Measurements from ENCODE around the gene ACADVL. TPM values are rescaled to one million over a fixed set of nuclear protein-coding genes. Genes with fewer than 3 reads are reported as not detected.
"Not testable (repeated sequence)": the region's sequence is repeated elsewhere in the genome, so short reads cannot be mapped to it uniquely, and the experiment has no call there.

The ACADVL gene
- total RNA-seq, 1 experiment from 2014 or later: 558 TPM

DNA sequence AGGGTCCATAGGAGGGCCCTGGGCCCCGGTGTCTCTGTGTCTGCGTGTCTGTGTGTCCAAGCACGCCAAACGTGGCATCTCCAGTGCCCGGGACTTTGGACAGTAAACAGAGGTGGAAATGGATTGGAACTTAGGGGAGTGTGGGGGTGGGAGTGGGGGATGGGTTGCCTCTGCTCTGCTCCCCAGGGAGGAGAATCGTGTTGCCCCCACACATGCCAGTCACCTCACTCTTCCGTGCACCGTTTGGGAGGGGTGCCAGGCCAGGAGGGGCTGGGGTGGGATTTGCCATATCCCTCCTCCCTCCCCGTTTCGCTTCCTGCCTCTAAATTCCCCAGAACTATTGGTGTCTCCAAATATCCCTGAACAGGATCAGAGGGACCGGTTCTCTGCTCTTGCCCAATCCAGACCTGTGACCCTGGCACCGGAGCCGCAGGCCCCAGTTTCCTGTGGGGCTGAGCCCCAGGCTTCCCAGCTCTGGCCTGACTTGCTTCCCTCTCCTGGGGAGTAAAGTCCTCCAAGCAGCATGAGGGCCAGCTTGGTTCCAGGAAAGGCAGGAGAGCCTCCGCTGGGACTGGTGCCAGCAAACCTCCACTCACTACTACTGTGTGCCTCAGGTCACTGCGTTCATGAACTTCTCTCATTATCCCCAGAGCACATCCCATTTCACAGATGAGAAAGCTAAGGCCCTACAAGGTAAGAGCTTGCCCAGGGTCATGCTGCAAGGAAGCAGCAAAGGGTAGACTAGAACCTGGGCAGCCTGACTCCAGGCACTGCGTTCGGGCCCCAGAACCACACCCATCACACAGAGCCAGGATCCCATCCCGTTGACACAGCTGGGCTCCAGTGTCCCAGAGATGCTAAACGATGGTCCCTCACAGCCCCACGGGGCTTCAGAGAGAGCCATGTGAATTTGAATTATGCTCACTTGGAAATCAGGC lies 40.2 kb upstream of the ACADVL start, which contains the start of gene ASGR1:
Gene ASGR1 (minus strand): TSS at position 54 of the 938 bp plus-strand sequence. CDS start 807 bp downstream, outside the sequence.
- intact Hi-C loops (cut with micrococcal nuclease): no loop called here
- H3K4me1 ChIP-seq (ENCODE audit: insufficient read depth, low read length): no peaks in the 10 kb centered on the region
- no peaks in the 10 kb centered on the region for H3F3A ChIP-seq (ENCODE audit: low read length, unreplicated experiment)
- H3K27ac ChIP-seq (ENCODE audit: low read length): no peak within 1 kb of the TSS
- no peaks in the 10 kb centered on the region for H3K9me2 ChIP-seq (replicated peaks; ENCODE audit: low read length)
- ChIA-PET POLR2A (ENCODE audit: unreplicated experiment) (no interaction called here), CTCF (interaction anchor here (0.7 kb wide), 1 partner anchor 35 kb away, joined by 3 read pairs; no protein-coding TSS in a partner anchor)
- ATAC-seq (no peak), DNase-seq (no peak)
- TF ChIP-seq EZH2 (IDR thresholded peaks at IDR 0.05; ENCODE audit: low read length, unreplicated experiment) (no peak), EZH2phosphoT487 (IDR thresholded peaks at IDR 0.05; ENCODE audit: borderline replicate concordance, low read length) (no peak)
- TF ChIP-seq, protein P1, sequence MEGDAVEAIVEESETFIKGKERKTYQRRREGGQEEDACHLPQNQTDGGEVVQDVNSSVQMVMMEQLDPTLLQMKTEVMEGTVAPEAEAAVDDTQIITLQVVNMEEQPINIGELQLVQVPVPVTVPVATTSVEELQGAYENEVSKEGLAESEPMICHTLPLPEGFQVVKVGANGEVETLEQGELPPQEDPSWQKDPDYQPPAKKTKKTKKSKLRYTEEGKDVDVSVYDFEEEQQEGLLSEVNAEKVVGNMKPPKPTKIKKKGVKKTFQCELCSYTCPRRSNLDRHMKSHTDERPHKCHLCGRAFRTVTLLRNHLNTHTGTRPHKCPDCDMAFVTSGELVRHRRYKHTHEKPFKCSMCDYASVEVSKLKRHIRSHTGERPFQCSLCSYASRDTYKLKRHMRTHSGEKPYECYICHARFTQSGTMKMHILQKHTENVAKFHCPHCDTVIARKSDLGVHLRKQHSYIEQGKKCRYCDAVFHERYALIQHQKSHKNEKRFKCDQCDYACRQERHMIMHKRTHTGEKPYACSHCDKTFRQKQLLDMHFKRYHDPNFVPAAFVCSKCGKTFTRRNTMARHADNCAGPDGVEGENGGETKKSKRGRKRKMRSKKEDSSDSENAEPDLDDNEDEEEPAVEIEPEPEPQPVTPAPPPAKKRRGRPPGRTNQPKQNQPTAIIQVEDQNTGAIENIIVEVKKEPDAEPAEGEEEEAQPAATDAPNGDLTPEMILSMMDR (conservative IDR thresholded peaks at IDR 0.05; ENCODE audit: low read depth, low read length): no peak
- H3K36me3 ChIP-seq (ENCODE audit: low read depth, low read length): no peaks in the 10 kb centered on the region
- peak within 1 kb of the TSS; percentile 77 for H3K4me3 ChIP-seq (ENCODE audit: low read length)
- H3K4me2 ChIP-seq (ENCODE audit: low read length): peak within 1 kb of the TSS; percentile 98
- no peaks in the 10 kb centered on the region for H3K27me3 ChIP-seq (ENCODE audit: low read length)
- no TSS peak for BruUV-seq (replicated peaks)
- no peak within 1 kb of the TSS for H3K9ac ChIP-seq (ENCODE audit: low read length)
- no peaks in the 10 kb centered on the region for H3K79me2 ChIP-seq (ENCODE audit: low read length)
- peak within 1 kb of the TSS; percentile 90 for H2AFZ ChIP-seq (ENCODE audit: low read length)
- H3K9me3 ChIP-seq (ENCODE audit: low read length): no peaks in the 10 kb centered on the region
- no peaks in the 10 kb centered on the region for H4K20me1 ChIP-seq (ENCODE audit: low read length)

DNA sequence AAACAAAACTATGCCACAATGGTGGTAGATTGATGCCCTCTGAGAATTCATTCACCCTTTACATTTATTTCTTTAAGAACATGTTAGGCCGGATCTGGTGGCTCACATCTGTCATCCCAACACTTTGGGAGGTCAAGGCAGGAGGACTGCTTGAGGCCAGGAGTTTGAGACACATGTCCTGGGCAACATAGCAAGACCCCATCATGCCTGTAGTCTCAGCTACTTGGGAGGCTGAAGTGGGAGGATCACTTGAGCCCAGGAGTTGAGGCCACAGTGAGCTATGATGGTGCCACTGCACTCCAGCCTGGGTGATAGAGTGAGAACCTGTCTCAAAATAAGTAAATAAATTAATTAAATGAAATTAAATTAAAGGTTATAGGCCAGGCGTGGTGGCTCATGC lies 37.6 kb upstream of the ACADVL start:
- POLR2A ChIA-PET (ENCODE audit: unreplicated experiment); H3K79me2 ChIP-seq (ENCODE audit: low read length); ATAC-seq; CTCF ChIA-PET; intact Hi-C loops (cut with micrococcal nuclease); H3F3A ChIP-seq (ENCODE audit: low read length, unreplicated experiment); H3K4me1 ChIP-seq (ENCODE audit: insufficient read depth, low read length); H3K27ac ChIP-seq (ENCODE audit: low read length); H3K36me3 ChIP-seq (ENCODE audit: low read depth, low read length); DNase-seq; H4K20me1 ChIP-seq (ENCODE audit: low read length); H3K4me2 ChIP-seq (ENCODE audit: low read length); H3K4me3 ChIP-seq (ENCODE audit: low read length); H3K9ac ChIP-seq (ENCODE audit: low read length); H3K9me2 ChIP-seq (replicated peaks; ENCODE audit: low read length); H2AFZ ChIP-seq (ENCODE audit: low read length); H3K9me3 ChIP-seq (ENCODE audit: low read length); BruUV-seq (replicated peaks); H3K27me3 ChIP-seq (ENCODE audit: low read length): not testable (repeated sequence)

DNA sequence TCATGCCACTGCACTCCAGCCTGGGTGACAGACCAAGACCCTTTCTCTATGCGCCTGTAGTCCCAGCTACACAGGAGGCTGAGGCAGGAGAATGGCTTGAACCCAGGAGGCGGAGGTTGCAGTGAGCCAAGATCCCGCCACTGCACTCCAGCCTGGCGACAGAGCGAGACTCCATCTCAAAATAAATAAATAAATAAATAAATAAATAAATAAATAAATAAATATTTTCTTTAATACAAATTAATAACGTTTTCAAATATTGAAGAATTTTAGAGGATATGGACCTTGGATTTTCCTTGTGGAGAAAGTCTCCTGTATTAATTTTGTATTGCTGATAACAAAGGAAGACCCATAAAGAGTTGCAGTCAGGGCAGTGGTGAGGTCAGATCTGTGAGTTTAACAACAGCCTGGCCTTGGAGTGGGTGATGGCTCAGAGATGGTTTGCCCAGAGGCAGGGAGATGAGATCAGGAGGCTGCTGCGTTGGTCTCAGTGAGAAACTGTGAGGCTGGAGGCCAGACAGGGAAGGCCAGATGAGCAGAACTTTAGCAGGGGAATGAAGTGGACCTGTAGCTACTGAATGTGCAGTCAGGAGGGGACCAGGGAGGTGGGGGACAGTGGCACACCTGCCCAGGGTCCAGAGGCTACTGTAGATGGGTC lies 36.2 kb upstream of the ACADVL start:
- POLR2A ChIA-PET (ENCODE audit: unreplicated experiment): no interaction called here

More for the DNA sequence above, 36.2 kb upstream of the ACADVL start:
- Histone ChIP-seq H3K9me2 (replicated peaks; ENCODE audit: low read length) (no peaks in the 10 kb centered on the region), H3K79me2 (ENCODE audit: low read length) (no peaks in the 10 kb centered on the region), H3K4me3 (ENCODE audit: low read length) (no peak overlapping the region), H3K9ac (ENCODE audit: low read length) (no peak overlapping the region), H3K4me1 (ENCODE audit: insufficient read depth, low read length) (no peaks in the 10 kb centered on the region), H4K20me1 (ENCODE audit: low read length) (no peaks in the 10 kb centered on the region), H2AFZ (ENCODE audit: low read length) (no peak overlapping the region), H3F3A (ENCODE audit: low read length, unreplicated experiment) (no peaks in the 10 kb centered on the region), H3K27ac (ENCODE audit: low read length) (no peak overlapping the region), H3K27me3 (ENCODE audit: low read length) (no peaks in the 10 kb centered on the region), H3K9me3 (ENCODE audit: low read length) (no peaks in the 10 kb centered on the region), H3K4me2 (ENCODE audit: low read length) (no peak overlapping the region), H3K36me3 (ENCODE audit: low read depth, low read length) (no peaks in the 10 kb centered on the region)
- CTCF ChIA-PET: no interaction called here
- BruUV-seq (replicated peaks): no TSS peak
- ATAC-seq (no peak), DNase-seq (no peak)
- TF ChIP-seq, protein P1 (conservative IDR thresholded peaks at IDR 0.05; ENCODE audit: low read depth, low read length): no peak
- no peak for TF ChIP-seq EZH2 (IDR thresholded peaks at IDR 0.05; ENCODE audit: low read length, unreplicated experiment)
- TF ChIP-seq EZH2phosphoT487 (IDR thresholded peaks at IDR 0.05; ENCODE audit: borderline replicate concordance, low read length): no peak
- intact Hi-C loops (cut with micrococcal nuclease): no loop called here

Data from PC-3 (cell line).